ENCODE results near the gene CHD2. TPM values are rescaled to one million over a fixed set of nuclear protein-coding genes. Genes with fewer than 3 reads are reported as not detected.

CHD2 gene
- polyA plus RNA-seq, 1 experiment, result 62.6 TPM

DNA sequence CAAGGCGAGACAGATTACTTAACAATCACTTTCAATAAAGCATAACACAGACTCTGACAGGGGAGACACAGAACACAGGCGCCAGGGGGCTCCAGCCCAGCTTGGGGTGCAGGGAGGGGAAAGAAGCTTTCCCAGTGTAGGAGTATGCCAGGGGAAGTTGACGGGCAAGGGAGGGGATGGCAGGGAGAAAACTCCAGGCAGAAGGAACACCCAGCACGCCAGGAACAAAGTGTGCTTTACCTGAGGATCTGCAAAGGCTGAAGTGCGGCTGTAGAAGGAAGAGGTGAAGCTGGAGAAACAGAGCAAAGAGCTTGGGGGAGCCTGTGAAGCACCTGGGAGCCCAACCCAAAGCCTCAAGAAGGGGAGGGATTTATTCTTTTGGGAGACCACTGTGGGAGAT, 176.8 kb downstream of the CHD2 start:
- DNase-seq (ENCODE audit: low read depth, low spot score), result no peak
- CTCF ChIA-PET, result interaction anchor here (0.8 to 3.0 kb wide), 2 partner anchors 11 to 46 kb away, joined by 4 to 21 read pairs; partner anchors contain the start of gene RGMA
- H3K9me3 ChIP-seq (ENCODE audit: control insufficient read depth, insufficient read depth, low read length), result no peaks in the 10 kb centered on the region; the same call in 1 of the 2 replicates
- TF ChIP-seq, protein P1, sequence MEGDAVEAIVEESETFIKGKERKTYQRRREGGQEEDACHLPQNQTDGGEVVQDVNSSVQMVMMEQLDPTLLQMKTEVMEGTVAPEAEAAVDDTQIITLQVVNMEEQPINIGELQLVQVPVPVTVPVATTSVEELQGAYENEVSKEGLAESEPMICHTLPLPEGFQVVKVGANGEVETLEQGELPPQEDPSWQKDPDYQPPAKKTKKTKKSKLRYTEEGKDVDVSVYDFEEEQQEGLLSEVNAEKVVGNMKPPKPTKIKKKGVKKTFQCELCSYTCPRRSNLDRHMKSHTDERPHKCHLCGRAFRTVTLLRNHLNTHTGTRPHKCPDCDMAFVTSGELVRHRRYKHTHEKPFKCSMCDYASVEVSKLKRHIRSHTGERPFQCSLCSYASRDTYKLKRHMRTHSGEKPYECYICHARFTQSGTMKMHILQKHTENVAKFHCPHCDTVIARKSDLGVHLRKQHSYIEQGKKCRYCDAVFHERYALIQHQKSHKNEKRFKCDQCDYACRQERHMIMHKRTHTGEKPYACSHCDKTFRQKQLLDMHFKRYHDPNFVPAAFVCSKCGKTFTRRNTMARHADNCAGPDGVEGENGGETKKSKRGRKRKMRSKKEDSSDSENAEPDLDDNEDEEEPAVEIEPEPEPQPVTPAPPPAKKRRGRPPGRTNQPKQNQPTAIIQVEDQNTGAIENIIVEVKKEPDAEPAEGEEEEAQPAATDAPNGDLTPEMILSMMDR (IDR thresholded peaks at IDR 0.05; ENCODE audit: low read depth, low read length), result no peak
- no peak overlapping the region for H3K4me3 ChIP-seq (ENCODE audit: low read depth, low read length)
- H3K27me3 ChIP-seq (ENCODE audit: control insufficient read depth, insufficient read depth, low read length), result peaks cover 34% of the 10 kb centered on the region
- no peak overlapping the region for H3K27ac ChIP-seq (ENCODE audit: low read depth, low read length)
- POLR2A ChIA-PET, result no interaction called here

Other genes starting within 250 kb of the CHD2 start
- 2.1 and 4.3 TPM in 2 replicates for gene FAM174B, start 244.5 kb upstream of the CHD2 start, polyA plus RNA-seq (2011; rRNA removed)
- gene RGMA, start 188.9 kb downstream of the CHD2 start, polyA plus RNA-seq (2011; rRNA removed), result 0.17 and 0.36 TPM in 2 replicates